Glutamatergic neuron (in vitro differentiated cells): ENCODE results near the gene ECE2. TPM values are rescaled to one million over a fixed set of nuclear protein-coding genes. Genes with fewer than 3 reads are reported as not detected.

ENCODE experiments used
- DNase-seq: peaks from one replicate; pipeline ENCODE4 v3.0.0; 2022
- H3K27ac Mint-ChIP-seq: one replicate; pipeline ENCODE4 v1.8.0; 2020; ENCODE audit warnings: mild to moderate bottlenecking, mixed read lengths, inconsistent platforms; ENCODE audit not compliant: unreplicated experiment
- H3K27me3 Mint-ChIP-seq: one replicate; pipeline ENCODE4 v1.8.0; 2020; ENCODE audit warnings: mild to moderate bottlenecking, moderate library complexity, mixed read lengths, inconsistent platforms; ENCODE audit not compliant: unreplicated experiment
- H3K36me3 Mint-ChIP-seq: one replicate; pipeline ENCODE4 v1.8.0; 2020; ENCODE audit warnings: mild to moderate bottlenecking, mixed read lengths, inconsistent platforms; ENCODE audit not compliant: unreplicated experiment
- H3K4me1 Mint-ChIP-seq: one replicate; pipeline ENCODE4 v1.8.0; 2020; ENCODE audit warnings: mild to moderate bottlenecking, low read depth, mixed read lengths, inconsistent platforms; ENCODE audit not compliant: unreplicated experiment
- H3K4me3 Mint-ChIP-seq: one replicate; pipeline ENCODE4 v1.8.0; 2020; ENCODE audit warnings: mild to moderate bottlenecking, mixed read lengths, inconsistent platforms; ENCODE audit not compliant: unreplicated experiment
- H3K9me3 Mint-ChIP-seq: one replicate; pipeline ENCODE4 v1.8.0; 2020; ENCODE audit warnings: mild to moderate bottlenecking, moderate library complexity, mixed read lengths, inconsistent platforms; ENCODE audit not compliant: unreplicated experiment
- CTCF ChIP-seq: fragments of 200-600 bp; sonication (generic); IDR thresholded peaks from one replicate; pipeline ENCODE4 v1.5.0; 2021; ENCODE audit not compliant: partially characterized antibody, unreplicated experiment
- long read RNA-seq: library from polyadenylated mRNA; unstranded; transcript quantifications from one replicate; pipeline ENCODE4 v2.0.0, GENCODE V29; 2020; ENCODE audit not compliant: unreplicated experiment
- total RNA-seq: library from RNA; stranded (reverse); fragmentation: NEBNext Ultra II Directional; extraction: Animal tissue kit (Norgen Biotek cat#: 25700); gene quantifications from one replicate; pipeline ENCODE4 v1.2.1, GENCODE V29; 2021; ENCODE audit not compliant: unreplicated experiment

The ECE2 gene
- 1.6 TPM for total RNA-seq
- long read RNA-seq: 0 reads

GRCh38 chr3:184275961-184276910 lies at the start of gene ECE2:
ECE2 (plus strand) TSS chr3:184276022; CDS start chr3:184276154, 132 bp downstream.
- Mint-ChIP-seq H3K9me3 (peaks cover 9% of the 10 kb centered on the region), H3K27ac (peak within 1 kb of the TSS; percentile 34), H3K4me1 (peaks cover 7% of the 10 kb centered on the region), H3K4me3 (peak within 1 kb of the TSS; percentile 64), H3K27me3 (peaks cover 22% of the 10 kb centered on the region), H3K36me3 (peaks cover 4% of the 10 kb centered on the region)
- no peak for TF ChIP-seq CTCF
- no peak for DNase-seq

GRCh38 chr3:184227481-184227935 lies 48.3 kb upstream of the ECE2 start:
- H3K4me3 Mint-ChIP-seq: no peak overlapping the region
- H3K27ac Mint-ChIP-seq: no peak overlapping the region
- peaks cover 7% of the 10 kb centered on the region for H3K9me3 Mint-ChIP-seq
- TF ChIP-seq CTCF: peak; percentile 94
- H3K27me3 Mint-ChIP-seq: peaks cover 11% of the 10 kb centered on the region
- DNase-seq: peak; percentile 54
- no peaks in the 10 kb centered on the region for H3K36me3 Mint-ChIP-seq
- peaks cover 2% of the 10 kb centered on the region for H3K4me1 Mint-ChIP-seq

GRCh38 chr3:184228376-184229137 lies 47.3 kb upstream of the ECE2 start:
- peak overlapping the region; percentile 70 for H3K4me3 Mint-ChIP-seq
- DNase-seq: no peak

GRCh38 chr3:184229394-184230080 lies 46.3 kb upstream of the ECE2 start, which contains the start of gene VWA5B2:
VWA5B2 (plus strand) TSS chr3:184229585; CDS start chr3:184230529, 944 bp downstream.
- no peaks in the 10 kb centered on the region for H3K36me3 Mint-ChIP-seq
- TF ChIP-seq CTCF: peak; percentile 38
- H3K27ac Mint-ChIP-seq: no peak within 1 kb of the TSS
- peaks cover 13% of the 10 kb centered on the region for H3K4me1 Mint-ChIP-seq
- peak; percentile 85 for DNase-seq
- peak within 1 kb of the TSS; percentile 82 for H3K4me3 Mint-ChIP-seq
- H3K27me3 Mint-ChIP-seq: peaks cover 11% of the 10 kb centered on the region
- H3K9me3 Mint-ChIP-seq: peaks cover 13% of the 10 kb centered on the region

More at GRCh38 chr3:184228376-184229137, 47.3 kb upstream of the ECE2 start:
- TF ChIP-seq CTCF: no peak
- H3K36me3 Mint-ChIP-seq: no peaks in the 10 kb centered on the region
- no peak overlapping the region for H3K27ac Mint-ChIP-seq
- H3K4me1 Mint-ChIP-seq: peaks cover 5% of the 10 kb centered on the region
- peaks cover 7% of the 10 kb centered on the region for H3K9me3 Mint-ChIP-seq
- H3K27me3 Mint-ChIP-seq: peaks cover 11% of the 10 kb centered on the region
